Neural crest cell (in vitro differentiated cells): ENCODE results near the gene NOL9. TPM values are rescaled to one million over a fixed set of nuclear protein-coding genes. Genes with fewer than 3 reads are reported as not detected.

Experiments
- DNase-seq: peaks from one replicate; pipeline ENCODE4 v3.0.0; 2021; ENCODE audit warnings: low read depth, mixed read lengths, low spot score
- H3K27ac Mint-ChIP-seq: one replicate; pipeline ENCODE4 v1.8.0; 2021; ENCODE audit warnings: mild to moderate bottlenecking, mixed read lengths; ENCODE audit not compliant: unreplicated experiment
- H3K27me3 Mint-ChIP-seq: 2 replicates; pipeline ENCODE4 v1.8.0; 2021; ENCODE audit warnings: low read depth, mild to moderate bottlenecking, mixed read lengths
- H3K36me3 Mint-ChIP-seq: 2 replicates; pipeline ENCODE4 v1.8.0; 2021; ENCODE audit warnings: low read depth, mild to moderate bottlenecking, mixed read lengths
- H3K4me1 Mint-ChIP-seq: 2 replicates; pipeline ENCODE4 v1.8.0; 2021; ENCODE audit warnings: mixed read lengths
- H3K4me3 Mint-ChIP-seq: one replicate; pipeline ENCODE4 v1.8.0; 2021; ENCODE audit warnings: mild to moderate bottlenecking, mixed read lengths
- H3K9me3 Mint-ChIP-seq: 2 replicates; pipeline ENCODE4 v1.8.0; 2021; ENCODE audit warnings: mixed read lengths
- total RNA-seq: library from RNA; stranded (reverse); gene quantifications from 2 replicates; pipeline ENCODE4 v1.2.1, GENCODE V29; 2021
- TF ChIP-seq, protein P1 (sequence below): fragments of 200-600 bp; sonication (generic); conservative IDR thresholded peaks from 2 replicates; pipeline ENCODE4 v1.5.0; 2021; ENCODE audit warnings: antibody characterized with exemption, mild to moderate bottlenecking

Gene NOL9
- total RNA-seq, 1 donor from 2014 or later = 47.2 TPM

DNA sequence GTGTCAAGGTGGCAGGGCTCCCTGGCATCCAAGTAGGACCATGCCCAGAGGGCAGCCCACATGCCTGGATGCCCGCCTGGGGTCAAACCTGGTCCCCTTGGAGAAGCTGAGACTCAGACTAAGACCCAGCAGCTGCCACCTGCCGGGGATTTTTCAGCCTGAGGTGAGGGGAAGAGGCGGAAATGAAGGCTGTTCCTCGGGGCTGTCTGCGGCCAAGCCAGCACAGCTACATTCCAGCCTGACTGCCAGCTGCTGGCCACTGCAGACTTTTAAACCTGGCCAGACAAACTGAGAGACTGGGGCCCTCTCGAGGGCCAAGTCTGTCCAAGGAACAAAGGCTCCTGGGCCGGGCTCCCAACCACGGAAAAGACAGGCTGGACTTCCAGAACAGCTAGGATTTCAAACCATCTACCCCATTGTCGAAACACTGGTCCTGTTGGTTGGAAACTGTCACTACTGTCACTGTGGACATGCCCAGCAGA, 41.0 kb downstream of the NOL9 start:
- Mint-ChIP-seq H3K4me3 (no peak overlapping the region), H3K27me3 (no peaks in the 10 kb centered on the region), H3K9me3 (no peaks in the 10 kb centered on the region), H3K27ac (peak overlapping the region; percentile 12), H3K36me3 (no peaks in the 10 kb centered on the region), H3K4me1 (peaks cover 8% of the 10 kb centered on the region)
- DNase-seq = no peak
- TF ChIP-seq, protein P1, sequence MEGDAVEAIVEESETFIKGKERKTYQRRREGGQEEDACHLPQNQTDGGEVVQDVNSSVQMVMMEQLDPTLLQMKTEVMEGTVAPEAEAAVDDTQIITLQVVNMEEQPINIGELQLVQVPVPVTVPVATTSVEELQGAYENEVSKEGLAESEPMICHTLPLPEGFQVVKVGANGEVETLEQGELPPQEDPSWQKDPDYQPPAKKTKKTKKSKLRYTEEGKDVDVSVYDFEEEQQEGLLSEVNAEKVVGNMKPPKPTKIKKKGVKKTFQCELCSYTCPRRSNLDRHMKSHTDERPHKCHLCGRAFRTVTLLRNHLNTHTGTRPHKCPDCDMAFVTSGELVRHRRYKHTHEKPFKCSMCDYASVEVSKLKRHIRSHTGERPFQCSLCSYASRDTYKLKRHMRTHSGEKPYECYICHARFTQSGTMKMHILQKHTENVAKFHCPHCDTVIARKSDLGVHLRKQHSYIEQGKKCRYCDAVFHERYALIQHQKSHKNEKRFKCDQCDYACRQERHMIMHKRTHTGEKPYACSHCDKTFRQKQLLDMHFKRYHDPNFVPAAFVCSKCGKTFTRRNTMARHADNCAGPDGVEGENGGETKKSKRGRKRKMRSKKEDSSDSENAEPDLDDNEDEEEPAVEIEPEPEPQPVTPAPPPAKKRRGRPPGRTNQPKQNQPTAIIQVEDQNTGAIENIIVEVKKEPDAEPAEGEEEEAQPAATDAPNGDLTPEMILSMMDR = no peak

DNA sequence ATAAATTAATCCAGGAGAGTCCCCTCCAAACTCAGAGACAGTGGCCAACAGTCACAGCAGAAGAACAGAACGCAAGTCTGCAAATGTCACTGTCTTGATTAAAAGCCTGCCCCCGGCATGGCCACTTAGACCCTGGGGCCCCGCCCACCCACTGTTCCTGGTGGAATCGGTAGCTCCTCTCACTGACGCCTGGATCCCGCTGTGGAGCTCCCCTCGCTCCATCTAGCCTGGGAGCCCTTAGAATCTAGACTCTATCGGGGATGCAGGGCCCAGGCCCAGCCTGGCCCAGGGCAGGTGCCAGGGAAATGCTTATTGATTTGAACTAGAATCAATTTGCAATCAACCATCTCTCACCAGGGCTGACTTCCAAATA, 41.4 kb downstream of the NOL9 start:
- Mint-ChIP-seq H3K36me3 (no peaks in the 10 kb centered on the region), H3K27ac (no peak overlapping the region), H3K9me3 (no peaks in the 10 kb centered on the region), H3K27me3 (no peaks in the 10 kb centered on the region), H3K4me1 (peaks cover 8% of the 10 kb centered on the region), H3K4me3 (no peak overlapping the region)
- TF ChIP-seq, protein P1 = no peak
- no peak for DNase-seq

DNA sequence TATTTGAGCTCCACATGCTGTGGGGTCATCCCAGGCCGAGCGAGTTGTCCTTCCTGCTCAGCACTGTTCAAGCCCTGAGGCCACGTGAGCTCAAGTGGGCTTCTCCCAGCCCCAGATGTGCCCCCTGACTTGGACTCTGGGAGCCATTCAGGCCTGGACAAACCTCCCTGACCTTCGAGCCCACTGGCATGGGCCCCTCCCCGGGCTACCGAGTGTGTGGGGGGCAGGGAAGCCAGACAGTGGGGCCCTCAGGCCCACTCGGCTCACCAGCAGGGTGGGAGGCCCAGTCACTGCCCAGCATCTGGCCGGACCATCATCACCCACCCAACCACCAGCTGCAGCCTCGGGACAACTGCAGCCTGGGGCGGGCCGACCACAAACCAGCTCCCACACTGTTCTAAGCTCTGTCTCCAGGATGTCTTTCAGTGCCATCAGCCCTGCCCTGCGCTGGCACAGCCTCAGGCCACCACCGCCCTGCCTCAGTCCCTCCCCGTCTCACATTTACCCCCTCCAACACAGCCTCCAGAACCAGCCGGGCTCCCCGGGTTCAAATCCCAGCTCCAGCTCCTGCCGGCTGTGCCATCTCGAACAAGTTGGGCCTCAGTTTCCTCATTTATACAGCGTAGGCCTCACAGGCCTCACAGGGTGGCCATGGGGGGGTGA, 41.9 kb downstream of the NOL9 start:
- Mint-ChIP-seq H3K9me3 (no peaks in the 10 kb centered on the region), H3K27me3 (no peaks in the 10 kb centered on the region), H3K36me3 (no peaks in the 10 kb centered on the region), H3K27ac (peak overlapping the region; percentile 78), H3K4me3 (peak overlapping the region; percentile 15), H3K4me1 (peaks cover 5% of the 10 kb centered on the region)
- TF ChIP-seq, protein P1 = no peak
- no peak for DNase-seq

DNA sequence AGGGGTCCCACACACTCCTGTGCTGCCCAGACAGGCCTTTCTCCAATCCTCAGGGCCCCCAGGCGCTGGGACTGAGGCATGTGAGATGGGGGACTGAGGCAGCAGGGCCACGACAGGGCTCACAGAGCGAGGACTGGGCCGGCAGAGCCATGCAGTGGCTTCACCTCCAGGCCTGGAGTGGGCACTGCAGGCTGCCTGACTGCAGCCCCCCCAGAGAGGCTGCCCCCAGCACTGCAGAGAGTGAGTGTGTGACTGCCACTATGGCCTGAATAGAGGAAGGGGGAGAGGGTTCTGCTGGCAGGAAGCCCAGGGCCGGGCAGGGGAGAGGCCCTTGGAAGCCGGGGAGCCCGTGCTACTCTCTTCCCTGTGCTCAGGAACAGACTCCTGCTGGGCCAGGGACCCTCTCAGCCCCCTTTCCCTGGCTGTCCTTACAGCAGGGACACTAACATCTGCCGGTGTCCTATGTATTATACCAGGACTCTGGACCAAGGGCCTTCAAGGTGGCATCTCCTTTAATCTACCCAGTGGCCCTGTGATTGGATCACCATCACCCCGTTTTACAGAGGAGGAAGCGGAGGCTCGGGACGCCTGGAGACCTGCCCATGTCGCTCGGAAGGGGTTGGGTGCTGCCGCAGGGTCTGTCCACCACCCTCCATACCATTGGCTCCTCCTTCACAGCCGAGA, 42.6 kb downstream of the NOL9 start:
- Mint-ChIP-seq H3K36me3 (no peaks in the 10 kb centered on the region), H3K27me3 (no peaks in the 10 kb centered on the region), H3K4me3 (peak overlapping the region; percentile 15), H3K9me3 (no peaks in the 10 kb centered on the region), H3K27ac (peak overlapping the region; percentile 78), H3K4me1 (peaks cover 9% of the 10 kb centered on the region)
- TF ChIP-seq, protein P1 = no peak
- DNase-seq = no peak

DNA sequence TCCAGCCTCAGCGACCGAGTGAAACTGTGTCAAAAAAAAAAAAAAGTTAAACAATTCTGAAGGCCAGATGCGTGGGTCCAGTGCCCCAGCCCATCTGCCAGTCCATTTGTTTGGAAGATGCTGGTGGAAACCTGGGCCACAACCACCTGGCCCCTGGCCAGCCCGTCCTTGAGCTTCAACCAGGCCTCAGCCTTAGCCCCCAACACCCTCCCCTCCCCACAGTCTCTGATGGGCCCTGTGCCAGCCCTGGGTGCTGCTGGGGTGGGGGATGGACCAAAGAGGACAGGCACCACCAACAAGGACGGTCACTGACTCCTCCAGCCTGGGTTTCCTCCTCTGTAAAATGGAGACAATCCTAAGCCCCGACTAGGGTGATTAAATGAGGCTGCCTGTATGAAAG, 43.3 kb downstream of the NOL9 start:
- TF ChIP-seq, protein P1 = no peak
- Mint-ChIP-seq H3K27ac (peak overlapping the region; percentile 19), H3K36me3 (no peaks in the 10 kb centered on the region), H3K4me3 (no peak overlapping the region), H3K9me3 (no peaks in the 10 kb centered on the region), H3K27me3 (no peaks in the 10 kb centered on the region), H3K4me1 (peaks cover 14% of the 10 kb centered on the region)
- no peak for DNase-seq
